PC-3 (cell line): ENCODE measurements around the gene CEP112.

Experiments
- CTCF ChIP-seq: fragments of 300-600 bp; sonication (generic); conservative IDR thresholded peaks from 2 replicates; pipeline ENCODE4 v1.5.1; 2017; ENCODE audit warnings: antibody characterized with exemption, low read depth, mild to moderate bottlenecking, low read length
- EZH2 ChIP-seq: fragments of 300-600 bp; sonication (generic); IDR thresholded peaks from one replicate; pipeline ENCODE4 v1.6.1; 2017; ENCODE audit warnings: antibody characterized with exemption, mild to moderate bottlenecking, low read length; ENCODE audit not compliant: unreplicated experiment

DNA sequence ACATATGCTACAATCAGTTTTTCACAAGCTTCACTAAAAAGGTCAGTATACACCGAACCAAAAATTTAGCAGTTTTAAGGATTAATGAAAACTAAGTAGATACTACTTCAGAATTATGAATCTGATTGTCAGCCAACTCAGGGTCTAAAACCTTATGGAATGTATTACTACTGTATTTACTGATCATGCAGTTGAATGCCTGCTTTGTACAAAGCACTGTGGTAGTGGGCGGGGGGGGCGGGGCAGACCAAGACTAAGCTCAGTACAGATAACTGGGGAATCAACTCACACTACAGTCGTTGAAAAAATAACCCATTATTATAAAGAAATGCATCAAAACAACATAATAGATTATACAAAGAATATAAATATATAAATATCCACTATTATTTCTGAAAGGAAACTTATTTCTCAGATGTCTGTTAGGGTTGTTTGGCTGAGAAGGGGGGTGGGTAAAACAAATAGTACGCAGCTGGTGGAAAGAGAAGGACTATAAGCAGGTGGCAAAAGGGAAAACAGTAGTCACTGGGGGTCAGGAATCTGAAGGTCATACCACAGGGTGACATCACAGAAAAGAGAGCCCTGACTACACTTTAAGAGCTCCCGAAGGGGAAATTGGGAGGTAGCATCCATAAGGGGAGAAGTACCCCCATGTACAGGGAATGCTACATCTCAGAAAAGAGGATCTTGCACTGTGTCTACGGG lies 521.1 kb downstream of the CEP112 start:
- TF ChIP-seq CTCF = no peak
- no peak for TF ChIP-seq EZH2
